ENCODE measurements around the gene SSNA1. TPM values are rescaled to one million over a fixed set of nuclear protein-coding genes. Genes with fewer than 3 reads are reported as not detected.

SSNA1 gene
- total RNA-seq, 1 donor from 2014 or later = 40.9 TPM

GRCh38 chr9:137178201-137178938 is 10.1 kb upstream of the SSNA1 start:
- peaks cover 31% of the 10 kb centered on the region for H3K27me3 Mint-ChIP-seq (ENCODE audit: low read depth)
- no peaks in the 10 kb centered on the region for H3K9me3 Mint-ChIP-seq

GRCh38 chr9:137178939-137179630 is 9.4 kb upstream of the SSNA1 start:
- no peak for DNase-seq (ENCODE audit: low spot score in 2 of 2, unreplicated experiment in 2 of 2)
- Mint-ChIP-seq H3K4me3 (no peak overlapping the region), H3K9me3 (no peaks in the 10 kb centered on the region), H3K36me3 (peaks cover 11% of the 10 kb centered on the region), H3K27me3 (ENCODE audit: low read depth) (peaks cover 24% of the 10 kb centered on the region), H3K4me1 (no peaks in the 10 kb centered on the region), H3K27ac (no peak overlapping the region)
- TF ChIP-seq CTCF (IDR thresholded peaks at IDR 0.05; ENCODE audit: unreplicated experiment) = no peak

More at GRCh38 chr9:137178201-137178938, 10.1 kb upstream of the SSNA1 start:
- DNase-seq (ENCODE audit: low spot score in 2 of 2, unreplicated experiment in 2 of 2) = no peak
- TF ChIP-seq CTCF (IDR thresholded peaks at IDR 0.05; ENCODE audit: unreplicated experiment) = no peak
- H3K4me3 Mint-ChIP-seq = no peak overlapping the region
- peaks cover 10% of the 10 kb centered on the region for H3K36me3 Mint-ChIP-seq
- H3K27ac Mint-ChIP-seq = no peak overlapping the region
- no peaks in the 10 kb centered on the region for H3K4me1 Mint-ChIP-seq

- Mint-ChIP-seq H3K9me3 (no peaks in the 10 kb centered on the region), H3K36me3 (peaks cover 11% of the 10 kb centered on the region), H3K4me3 (no peak overlapping the region), H3K4me1 (no peaks in the 10 kb centered on the region), H3K27ac (no peak overlapping the region), H3K27me3 (ENCODE audit: low read depth) (peaks cover 18% of the 10 kb centered on the region)
- DNase-seq (ENCODE audit: low spot score in 2 of 2, unreplicated experiment in 2 of 2) = no peak
- TF ChIP-seq CTCF (IDR thresholded peaks at IDR 0.05; ENCODE audit: unreplicated experiment) = no peak
Observed at GRCh38 chr9:137179761-137180160, 8.7 kb upstream of the SSNA1 start.

- no peaks in the 10 kb centered on the region for H3K4me1 Mint-ChIP-seq
- DNase-seq (ENCODE audit: low spot score in 2 of 2, unreplicated experiment in 2 of 2) = no peak
- no peaks in the 10 kb centered on the region for H3K9me3 Mint-ChIP-seq
- TF ChIP-seq CTCF (IDR thresholded peaks at IDR 0.05; ENCODE audit: unreplicated experiment) = no peak
- peaks cover 11% of the 10 kb centered on the region for H3K27me3 Mint-ChIP-seq (ENCODE audit: low read depth)
- peaks cover 11% of the 10 kb centered on the region for H3K36me3 Mint-ChIP-seq
- no peak overlapping the region for H3K4me3 Mint-ChIP-seq
- no peak overlapping the region for H3K27ac Mint-ChIP-seq
Observed at GRCh38 chr9:137180491-137180890, 8.0 kb upstream of the SSNA1 start.

GRCh38 chr9:137181680-137182079 is 6.8 kb upstream of the SSNA1 start:
- H3K4me1 Mint-ChIP-seq = peaks cover 2% of the 10 kb centered on the region
- H3K4me3 Mint-ChIP-seq = no peak overlapping the region
- H3K9me3 Mint-ChIP-seq = no peaks in the 10 kb centered on the region
- no peak overlapping the region for H3K27ac Mint-ChIP-seq
- peaks cover 11% of the 10 kb centered on the region for H3K36me3 Mint-ChIP-seq
- TF ChIP-seq CTCF (IDR thresholded peaks at IDR 0.05; ENCODE audit: unreplicated experiment) = no peak
- DNase-seq (ENCODE audit: low spot score in 2 of 2, unreplicated experiment in 2 of 2) = no peak
- H3K27me3 Mint-ChIP-seq (ENCODE audit: low read depth) = no peaks in the 10 kb centered on the region

Data from mesothelial cell of epicardium (in vitro differentiated cells).